Measurements from ENCODE around the gene KRTAP5-7.
"Not testable (repeated sequence)": the region's sequence is repeated elsewhere in the genome, so short reads cannot be mapped to it uniquely, and the experiment has no call there.

Gene KRTAP5-7

DNA sequence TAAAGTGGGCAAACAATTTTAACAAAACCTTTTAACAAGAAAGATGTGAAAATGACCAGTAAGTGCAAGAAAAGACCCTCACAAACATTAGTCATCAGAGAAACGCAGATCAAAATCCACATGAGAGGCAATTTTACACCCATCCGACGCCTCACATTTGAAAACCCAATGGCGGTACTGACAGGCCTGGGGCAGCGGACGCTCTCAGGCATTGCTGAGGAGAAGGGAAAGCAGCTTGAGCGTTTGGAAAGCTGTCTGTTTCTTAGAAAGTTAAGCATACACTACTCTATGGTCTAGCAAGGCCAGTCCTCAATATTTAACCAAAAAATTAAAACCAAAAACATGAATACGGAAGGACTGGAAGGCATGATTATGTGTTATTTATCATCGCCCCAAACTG lies 8.8 kb downstream of the KRTAP5-7 start:
- no peak for DNase-seq

DNA sequence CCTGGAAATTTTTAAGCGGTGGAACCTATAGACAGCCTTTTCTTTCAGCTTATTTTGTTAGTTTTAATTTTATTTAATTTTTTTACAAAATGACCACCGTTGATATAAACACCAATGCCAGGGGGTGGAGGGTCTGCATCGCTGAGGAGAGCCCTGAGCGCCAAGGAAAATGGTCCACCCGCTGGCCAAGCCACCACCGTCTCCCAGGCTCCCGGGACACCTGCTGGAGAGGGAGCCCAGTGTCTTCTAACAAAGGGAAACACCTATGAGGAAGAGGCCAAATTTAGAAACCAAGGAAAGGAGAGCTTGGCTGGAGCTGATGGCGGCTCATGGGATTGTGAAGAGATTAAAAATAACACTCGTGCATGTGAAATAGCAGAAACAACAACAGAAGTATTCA lies 10.5 kb downstream of the KRTAP5-7 start:
- DNase-seq: no peak

DNA sequence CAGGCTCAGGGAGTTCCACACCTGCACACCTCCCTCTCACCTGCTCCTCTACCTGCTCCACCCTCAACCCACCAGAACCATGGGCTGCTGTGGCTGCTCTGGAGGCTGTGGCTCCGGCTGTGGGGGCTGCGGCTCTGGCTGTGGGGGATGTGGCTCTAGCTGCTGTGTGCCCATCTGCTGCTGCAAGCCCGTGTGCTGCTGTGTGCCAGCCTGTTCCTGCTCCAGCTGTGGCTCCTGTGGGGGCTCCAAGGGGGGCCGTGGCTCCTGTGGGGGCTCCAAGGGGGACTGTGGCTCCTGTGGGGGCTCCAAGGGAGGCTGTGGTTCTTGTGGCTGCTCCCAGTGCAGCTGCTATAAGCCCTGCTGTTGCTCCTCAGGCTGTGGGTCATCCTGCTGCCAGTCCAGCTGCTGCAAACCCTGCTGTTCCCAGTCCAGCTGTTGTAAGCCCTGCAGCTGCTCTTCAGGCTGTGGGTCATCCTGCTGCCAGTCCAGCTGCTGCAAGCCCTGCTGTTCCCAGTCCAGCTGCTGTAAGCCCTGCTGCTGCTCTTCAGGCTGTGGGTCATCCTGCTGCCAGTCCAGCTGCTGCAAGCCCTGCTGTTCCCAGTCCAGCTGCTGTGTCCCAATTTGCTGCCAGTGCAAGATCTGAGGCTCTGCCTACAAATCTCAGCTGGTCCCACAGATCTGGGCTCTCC lies 11.1 kb downstream of the KRTAP5-7 start, which contains the start of gene KRTAP5-8:
KRTAP5-8 (plus strand) TSS at position 49 of the 689 bp plus-strand sequence; CDS start at position 80, 31 bp downstream.
- DNase-seq: not testable (repeated sequence)

DNA sequence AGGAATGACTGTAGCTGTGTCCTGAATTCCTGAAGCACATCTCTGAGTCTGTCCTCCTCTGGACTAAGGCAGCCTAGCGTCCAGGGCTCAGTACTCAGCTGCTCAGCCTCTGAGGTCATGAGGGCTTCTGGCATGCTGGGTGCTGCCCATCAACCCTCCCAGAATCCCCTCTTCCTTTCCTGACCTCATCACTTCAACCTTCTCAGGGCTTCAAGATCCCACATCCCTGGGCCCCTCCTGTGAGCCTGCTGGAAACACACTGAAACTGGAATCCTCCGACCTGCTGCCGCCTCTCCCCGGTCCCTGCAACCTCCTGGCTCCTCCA lies 11.6 kb downstream of the KRTAP5-7 start:
- no peak for DNase-seq

DNA sequence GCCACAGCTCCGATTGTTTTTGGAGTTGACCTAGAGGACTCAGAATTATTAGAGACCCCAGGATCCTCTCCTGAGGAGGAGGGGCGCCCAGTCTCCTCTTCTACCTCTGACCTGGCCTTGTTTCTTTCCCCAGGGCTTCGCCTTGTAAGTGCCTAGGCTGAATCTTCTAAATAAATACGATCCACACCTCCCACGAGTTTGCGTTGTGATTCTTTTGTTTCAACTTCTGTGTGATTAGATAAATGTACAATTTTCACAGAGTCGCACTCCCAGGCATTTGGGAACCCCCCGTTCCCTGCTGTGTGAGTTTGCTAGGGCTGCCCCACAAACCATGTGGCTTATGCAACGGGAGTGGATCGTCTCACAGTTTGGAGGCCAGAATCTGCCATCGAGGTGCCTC lies 11.9 kb downstream of the KRTAP5-7 start:
- no peak for DNase-seq

DNA sequence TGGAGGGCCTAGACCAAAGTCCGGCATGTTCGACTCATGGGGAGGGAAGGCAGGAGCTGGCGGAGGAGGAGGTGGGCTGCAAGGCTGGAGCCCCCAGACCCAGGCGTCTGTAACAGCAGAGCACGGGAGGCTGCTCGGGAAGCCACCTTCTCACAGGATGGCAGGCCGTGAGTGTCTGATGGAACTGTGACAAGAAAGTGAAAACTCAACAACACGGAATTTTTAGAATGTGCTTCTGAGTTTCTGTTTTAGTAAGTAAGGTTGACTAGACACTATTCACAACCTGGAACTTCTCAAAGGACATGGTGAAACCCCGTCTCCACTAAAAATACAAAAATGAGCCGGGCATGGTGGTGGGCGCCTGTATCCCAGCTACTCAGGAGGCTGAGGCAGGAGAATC lies 12.9 kb downstream of the KRTAP5-7 start:
- not testable (repeated sequence) for DNase-seq

DNA sequence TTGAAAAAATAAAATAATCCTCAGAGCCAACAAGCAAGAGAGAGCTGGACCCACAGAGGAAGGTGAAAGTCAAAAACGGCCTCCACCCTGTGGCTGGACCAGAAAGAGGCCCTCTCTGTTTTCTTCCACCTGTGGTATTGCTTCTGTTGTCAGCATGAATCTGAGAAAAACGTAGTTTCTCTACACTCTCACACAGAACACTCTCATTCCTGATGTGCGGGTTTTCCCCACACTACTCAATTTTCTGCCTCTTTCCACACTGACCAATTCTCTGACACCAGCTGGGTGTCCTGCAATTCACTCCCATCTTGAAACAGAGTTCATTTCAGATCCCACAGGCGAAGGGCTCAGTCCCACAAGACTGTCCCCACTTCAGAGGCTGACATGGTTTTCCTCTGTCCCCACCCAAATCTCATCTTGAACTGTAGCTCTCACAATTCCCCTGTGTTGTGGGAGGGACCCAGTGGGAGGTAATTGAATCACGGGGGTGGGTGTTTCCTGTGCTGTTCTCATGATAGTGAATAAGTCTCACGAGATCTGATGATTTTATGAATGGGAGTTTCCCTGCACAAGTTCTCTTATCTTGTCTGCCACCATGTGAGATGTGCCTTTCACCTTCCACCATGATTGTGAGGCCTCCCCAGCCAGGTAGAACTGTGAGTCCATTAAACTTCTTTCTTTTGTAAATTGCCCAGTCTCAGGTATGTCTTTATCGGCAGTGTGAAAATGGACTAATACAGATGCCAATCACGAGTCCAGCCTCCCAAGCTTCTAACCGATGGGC lies 13.6 kb downstream of the KRTAP5-7 start:
- DNase-seq: not testable (repeated sequence)

DNA sequence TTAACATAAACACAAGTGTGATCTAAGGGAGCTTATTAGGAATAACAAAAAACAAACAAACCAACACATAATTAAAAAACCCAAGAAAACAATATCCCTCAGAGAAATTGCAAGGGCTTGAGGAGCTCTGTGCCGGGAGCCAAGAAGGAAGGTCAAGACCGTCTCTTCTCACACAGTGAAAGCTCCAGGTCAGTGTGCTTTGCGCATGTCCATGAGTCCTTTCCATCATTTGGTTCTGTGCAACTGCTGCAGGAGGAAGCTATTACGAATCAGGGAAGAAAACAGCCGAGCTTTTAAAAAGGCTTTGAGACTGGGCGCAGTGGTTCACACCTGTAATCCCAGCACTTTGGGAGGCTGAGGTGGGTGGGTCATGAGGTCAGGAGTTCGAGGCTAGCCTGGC lies 15.3 kb downstream of the KRTAP5-7 start:
- no peak for DNase-seq

DNA sequence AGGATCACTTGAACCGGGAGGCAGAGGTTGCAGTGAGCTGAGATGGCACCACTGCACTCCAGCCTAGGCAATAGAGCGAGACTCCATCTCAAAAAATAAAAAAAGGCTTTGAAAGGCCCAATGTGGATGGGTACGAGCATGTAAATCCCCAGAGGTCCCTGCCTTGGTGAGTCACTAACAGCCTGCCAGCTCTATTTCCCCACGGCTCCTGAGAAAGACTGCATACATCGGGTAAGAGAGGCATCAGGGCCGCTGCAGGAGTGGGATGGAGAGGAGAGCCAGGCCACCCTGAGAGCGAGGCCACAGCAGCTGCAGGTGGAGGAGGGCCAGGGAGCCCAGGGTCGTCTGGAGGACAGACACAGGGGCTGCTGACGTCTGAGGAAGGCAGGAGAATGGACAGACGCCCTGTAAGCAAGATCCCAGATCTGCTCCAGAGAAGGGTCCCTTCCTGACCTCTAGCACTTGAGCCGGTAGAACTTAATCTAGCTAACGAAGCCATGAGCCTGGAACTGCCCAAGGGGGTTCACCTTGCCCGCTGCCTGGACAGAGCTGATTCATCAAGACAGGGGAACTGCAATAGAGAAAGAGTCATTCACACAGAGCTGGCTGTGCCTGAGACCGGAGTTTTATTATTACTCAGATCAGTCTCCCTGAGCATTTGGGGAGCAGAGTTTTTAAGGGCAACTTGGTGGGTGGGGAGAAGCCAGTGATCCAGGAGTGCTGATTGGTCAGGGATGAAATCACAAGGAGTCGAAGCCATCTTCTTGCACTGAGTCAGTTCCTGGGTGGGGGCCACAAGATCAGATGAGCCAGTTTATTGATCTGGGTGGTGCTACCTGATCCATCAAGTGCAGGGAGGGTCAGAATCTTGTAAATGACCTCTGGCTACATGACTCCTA lies 16.1 kb downstream of the KRTAP5-7 start:
- no peak for DNase-seq

DNA sequence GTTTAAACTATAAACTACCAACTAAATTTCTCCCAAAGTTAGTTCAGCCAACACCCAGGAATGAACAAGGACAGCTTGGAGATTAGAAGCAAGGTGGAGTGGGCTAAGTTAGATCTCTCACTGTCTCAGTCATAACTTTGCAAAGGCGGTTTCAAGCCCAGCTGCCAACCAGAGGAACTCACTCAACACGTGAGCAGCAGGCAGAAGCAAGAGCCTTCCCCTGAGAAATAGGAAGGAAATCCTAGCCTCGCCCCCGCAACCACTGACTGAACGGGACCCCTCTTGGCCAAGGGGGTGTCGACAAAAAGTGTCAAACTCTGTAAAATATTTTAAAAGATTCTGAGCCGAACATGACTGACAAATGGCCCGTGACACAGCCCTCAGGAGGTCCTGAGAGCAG lies 16.8 kb downstream of the KRTAP5-7 start:
- no peak for DNase-seq

DNA sequence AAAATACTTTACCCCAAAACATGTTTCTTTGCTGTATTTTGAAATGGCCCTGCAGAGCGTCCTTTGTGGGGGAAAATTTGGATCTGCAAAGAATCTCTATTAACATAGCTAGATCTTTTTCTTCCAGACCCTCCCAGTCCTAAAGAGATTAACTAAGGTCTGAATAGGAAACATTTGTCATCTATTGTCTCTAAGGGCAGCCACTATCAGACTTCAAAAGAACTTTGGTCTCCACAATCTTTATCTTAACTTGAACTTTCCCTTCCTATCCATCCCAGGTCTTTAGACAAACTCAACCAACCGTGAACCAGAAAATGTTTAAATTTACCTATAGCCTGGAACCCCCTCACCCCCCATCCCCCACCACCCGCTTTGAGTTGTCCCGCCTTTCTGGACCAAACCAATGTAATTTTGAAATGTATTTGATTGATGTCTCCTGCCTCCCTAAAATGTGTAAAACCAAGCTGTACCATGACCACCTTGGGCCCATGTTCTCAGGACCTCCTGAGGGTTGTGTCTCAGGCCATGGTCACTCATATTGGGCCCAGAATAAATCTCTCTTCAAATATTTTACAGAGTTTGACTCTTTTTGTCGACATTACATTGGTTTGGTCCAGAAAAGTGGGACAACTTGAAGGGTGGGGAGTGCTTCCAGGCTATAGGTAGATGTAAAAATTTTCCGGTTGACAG lies 17.6 kb downstream of the KRTAP5-7 start:
- no peak for DNase-seq

DNA sequence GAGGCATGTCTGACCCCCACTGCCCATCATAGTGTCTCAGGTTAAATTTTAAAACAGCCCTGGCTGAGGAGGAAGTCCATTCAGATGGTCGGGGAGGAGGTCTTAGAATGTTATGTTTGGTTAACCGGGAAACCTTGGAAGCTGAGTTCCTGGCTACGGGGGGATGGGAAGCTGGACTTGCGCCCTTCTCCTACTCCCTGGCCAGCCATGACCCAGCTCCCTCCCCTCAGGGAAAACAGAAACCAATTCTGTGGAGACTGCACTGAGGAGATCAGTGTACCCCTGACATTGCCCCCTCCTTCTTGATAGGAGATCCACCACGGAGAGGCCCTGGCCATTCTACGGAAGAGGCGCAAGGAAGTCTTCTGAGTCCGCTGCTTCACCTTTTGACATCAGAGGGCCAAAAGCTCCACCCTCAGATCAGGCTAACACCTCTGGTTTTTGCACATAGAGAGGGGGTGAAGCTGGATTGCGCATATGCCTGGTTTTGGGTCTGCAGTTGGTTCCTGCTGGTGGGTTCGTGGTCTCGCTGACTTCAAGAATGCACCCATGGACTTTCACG lies 18.4 kb downstream of the KRTAP5-7 start:
- no peak for DNase-seq

DNA sequence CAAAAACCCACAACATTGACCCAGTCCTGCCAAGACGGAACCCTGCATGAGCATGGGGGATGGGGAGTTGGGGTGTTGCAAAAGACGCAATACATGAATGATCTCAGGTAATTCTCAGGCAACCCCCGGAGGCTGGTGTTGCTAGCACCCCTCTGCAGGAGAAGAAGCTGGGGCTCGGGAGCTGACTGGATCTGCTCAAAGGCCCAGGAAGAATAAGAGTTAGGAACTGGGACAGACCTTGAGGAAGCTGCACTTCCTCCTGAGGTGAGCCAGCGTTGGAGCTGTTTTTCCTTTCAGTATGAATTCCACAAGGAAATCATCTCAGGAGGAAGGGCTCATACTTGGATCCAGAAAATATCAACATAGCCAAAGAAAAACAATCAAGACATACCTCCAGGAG lies 21.1 kb downstream of the KRTAP5-7 start, which contains the start of gene KRTAP5-9:
KRTAP5-9 (plus strand) TSS at position 301 of the 400 bp plus-strand sequence. CDS start 238 bp downstream, outside the sequence.
- DNase-seq: no peak

DNA sequence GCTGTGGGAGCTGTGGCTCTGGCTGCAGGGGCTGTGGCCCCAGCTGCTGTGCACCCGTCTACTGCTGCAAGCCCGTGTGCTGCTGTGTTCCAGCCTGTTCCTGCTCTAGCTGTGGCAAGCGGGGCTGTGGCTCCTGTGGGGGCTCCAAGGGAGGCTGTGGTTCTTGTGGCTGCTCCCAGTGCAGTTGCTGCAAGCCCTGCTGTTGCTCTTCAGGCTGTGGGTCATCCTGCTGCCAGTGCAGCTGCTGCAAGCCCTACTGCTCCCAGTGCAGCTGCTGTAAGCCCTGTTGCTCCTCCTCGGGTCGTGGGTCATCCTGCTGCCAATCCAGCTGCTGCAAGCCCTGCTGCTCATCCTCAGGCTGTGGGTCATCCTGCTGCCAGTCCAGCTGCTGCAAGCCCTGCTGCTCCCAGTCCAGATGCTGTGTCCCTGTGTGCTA lies 21.7 kb downstream of the KRTAP5-7 start:
- no peak for DNase-seq

DNA sequence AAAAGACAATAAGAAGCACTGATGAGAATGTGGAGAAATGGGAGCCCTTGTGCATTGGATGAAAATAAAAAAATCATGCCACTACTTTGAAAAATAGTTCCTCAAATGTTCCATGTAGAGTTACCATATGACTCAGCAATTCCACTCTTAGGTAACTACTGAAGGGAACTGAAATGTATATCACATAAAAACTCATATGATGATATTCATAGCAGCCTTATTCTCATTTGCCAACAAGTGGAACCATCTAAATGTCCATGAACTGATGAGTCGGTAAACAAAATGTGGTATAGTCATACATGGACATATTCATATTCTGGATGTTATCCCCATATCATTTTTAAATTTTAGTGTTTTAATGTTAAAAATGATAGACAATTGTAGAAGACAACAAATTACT lies 24.6 kb downstream of the KRTAP5-7 start:
- no peak for DNase-seq

DNA sequence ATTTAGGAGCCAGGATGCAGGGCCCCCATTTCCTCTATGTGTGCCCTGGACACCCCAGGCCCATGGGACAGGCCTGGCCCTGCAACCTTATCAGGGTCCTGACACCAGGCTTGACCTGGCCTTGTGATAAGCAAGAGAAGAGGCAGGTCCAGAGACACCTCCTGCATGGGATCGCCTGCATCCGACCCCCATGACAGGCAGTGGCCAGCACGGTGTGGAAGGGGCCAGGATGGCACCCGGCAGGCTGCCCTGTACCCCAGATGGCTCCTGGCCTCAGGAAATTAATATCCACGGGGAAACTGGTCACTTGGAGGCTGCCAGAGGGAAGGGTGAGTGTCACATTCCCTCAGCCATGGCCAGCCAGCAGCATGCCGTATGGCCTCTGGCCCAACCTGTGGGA lies 27.9 kb downstream of the KRTAP5-7 start:
- no peak for DNase-seq

DNA sequence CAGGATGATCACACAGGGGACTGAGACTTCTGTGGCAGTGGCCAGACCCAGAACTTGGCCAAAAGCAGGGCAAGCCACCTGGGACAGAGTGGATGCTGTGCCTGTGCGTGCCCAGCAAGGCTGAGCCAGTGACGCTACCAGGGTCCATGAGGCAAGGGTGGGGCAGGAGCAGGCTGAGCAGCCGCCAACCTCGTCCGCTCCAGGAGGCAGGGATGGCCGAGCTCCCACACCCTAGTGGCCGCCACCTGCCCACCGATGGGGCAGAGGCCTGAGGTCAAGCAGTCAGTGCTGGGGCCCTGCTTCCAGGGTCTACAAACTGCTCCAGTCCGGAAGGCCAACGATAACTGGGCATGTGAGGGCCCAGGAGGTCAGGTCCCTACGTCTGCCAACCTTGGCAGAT lies 28.4 kb downstream of the KRTAP5-7 start:
- DNase-seq: no peak

DNA sequence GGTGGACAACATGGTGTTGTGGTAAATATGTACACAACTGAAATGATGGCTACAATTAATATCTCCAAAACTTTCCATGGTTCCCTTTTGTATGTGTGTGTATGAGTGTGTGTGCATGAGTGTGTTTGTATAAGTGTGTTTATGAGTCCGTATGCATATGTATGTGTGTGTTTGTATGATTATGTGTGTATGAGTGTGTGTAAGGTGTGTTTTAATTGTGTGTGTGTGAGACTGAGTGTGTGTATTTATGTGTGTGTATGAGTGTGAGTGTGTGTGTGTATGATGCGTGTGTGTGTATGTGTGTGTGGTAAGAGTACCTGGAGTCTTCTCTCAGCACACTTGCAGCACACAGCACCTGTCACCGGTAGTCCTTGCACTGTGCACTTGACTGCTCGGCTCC lies 29.0 kb downstream of the KRTAP5-7 start:
- DNase-seq: no peak

DNA sequence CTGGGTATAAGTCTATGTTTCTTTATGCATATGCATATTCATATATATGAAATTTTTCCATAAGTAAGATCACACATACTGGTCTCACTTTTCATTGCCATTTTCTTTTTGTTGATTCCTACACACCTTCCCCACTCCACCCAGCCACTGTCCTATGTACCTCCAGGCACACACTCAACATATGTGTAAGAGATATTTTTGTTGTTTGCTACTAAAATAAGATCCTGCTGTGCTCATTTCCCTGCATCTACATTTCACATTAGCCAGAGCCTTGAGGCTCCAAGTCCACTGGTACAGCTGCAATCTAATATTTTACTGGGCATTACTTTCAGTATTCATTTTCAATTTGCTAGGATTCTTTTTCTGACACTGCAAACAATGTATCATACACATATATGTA lies 30.2 kb downstream of the KRTAP5-7 start:
- DNase-seq: no peak

DNA sequence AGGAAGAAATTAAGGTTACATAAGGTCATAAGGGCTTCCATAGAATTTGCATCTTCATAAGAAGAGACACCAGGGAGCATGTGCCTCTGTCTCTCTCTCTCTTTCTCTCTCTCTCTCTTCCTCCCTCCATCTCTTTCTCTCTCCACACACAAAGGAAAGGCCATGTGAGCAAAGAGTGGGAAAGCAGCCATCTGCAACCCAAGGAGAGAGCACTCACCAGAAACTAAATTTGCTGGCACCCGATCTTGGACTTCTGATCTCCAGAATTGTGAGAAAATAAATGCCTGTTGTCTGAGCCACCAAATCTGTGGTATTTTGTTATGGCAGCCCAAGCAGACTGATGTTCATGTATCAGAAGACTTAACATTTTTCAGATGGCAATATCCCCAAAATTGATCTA lies 31.9 kb downstream of the KRTAP5-7 start:
- DNase-seq: no peak

DNA sequence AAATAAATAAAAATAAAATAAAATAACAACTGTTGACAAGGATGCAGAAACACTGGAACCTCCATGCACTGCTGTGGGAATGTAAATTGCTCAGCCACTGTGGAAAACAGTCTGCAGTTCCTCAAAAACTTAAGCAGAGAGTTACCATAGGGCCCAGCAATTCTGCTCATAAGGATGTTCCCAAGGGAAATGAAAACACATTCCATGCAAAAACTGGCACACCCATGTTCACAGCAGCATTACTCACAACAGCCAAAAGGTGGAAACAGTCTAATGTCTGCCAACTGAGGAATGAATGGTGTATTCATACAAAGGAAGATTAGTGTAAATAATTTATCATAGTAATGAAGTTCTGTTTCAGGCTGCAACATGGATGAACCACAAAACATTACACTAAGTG lies 35.1 kb downstream of the KRTAP5-7 start:
- DNase-seq: no peak

DNA sequence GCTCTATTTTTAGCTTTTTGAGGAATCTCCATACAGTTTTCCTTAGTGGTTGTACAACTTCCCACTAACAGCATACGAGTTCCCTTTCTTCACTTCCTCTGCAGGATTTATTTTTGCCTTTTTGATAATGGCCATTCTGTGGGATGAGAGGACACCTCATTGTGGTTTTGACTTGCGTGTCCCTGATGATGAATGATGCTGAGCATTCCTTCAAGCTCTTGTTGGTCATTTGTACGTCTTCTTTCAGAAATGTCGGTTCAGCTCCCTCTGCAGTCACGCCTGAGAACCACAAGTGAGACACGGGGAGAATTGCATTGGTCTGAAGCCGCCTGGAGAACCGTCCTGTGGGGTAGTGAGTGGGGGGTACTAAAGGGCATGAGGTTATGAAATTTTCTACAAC lies 36.3 kb downstream of the KRTAP5-7 start:
- no peak for DNase-seq
